GM19351 (cell line): ENCODE results near the gene ORC5.
"Not testable (repeated sequence)": the region's sequence is repeated elsewhere in the genome, so short reads cannot be mapped to it uniquely, and the experiment has no call there.

Source experiments
- ATAC-seq: cut with Tn5 transposase; IDR thresholded peaks from one replicate; pipeline ENCODE4 v1.9.1; 2021; ENCODE audit warnings: mild to moderate bottlenecking, moderate library complexity; ENCODE audit not compliant: unreplicated experiment

ORC5 gene

GRCh38 chr7:104196161-104196560, 11.7 kb downstream of the ORC5 start:
- no peak for ATAC-seq

DNA sequence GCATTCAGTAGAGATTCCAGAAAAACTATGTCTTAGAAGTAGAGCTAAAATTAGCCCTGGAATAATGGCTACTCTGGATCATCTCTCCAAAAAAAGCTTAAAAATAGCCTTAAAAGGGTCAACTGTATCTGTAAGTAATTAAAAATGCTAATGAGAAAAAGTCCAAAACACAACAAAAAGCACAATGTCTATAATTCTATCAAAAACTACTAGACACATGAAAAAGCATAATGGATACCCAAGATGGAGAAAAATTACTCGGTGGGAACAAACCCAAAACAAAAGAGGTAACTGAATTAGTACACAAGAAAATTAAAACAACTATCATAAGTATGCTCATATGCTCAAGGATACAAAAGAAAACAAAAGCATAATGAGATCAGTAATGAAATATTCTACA, 15.4 kb downstream of the ORC5 start:
- no peak for ATAC-seq

GRCh38 chr7:104185346-104185745, 22.5 kb downstream of the ORC5 start:
- no peak for ATAC-seq

DNA sequence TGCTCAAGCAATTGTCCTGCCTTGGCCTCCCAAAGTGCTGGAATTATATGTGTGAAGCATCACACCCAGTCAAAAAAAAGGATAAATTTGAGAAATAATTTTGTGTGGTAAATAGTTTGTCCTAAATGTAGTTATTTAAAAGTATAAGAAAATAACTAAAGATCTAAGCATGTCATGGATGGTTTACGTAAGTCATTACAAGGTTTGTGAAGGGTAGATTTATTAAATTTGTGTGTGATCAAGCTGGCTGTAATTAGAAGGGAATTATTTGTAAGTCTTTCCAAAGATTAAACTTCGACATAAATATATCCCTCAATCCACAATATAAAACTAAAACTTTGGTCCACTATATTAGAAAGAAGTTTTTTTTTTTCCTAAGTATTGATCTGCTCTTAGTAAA, 28.6 kb downstream of the ORC5 start:
- ATAC-seq, result no peak

DNA sequence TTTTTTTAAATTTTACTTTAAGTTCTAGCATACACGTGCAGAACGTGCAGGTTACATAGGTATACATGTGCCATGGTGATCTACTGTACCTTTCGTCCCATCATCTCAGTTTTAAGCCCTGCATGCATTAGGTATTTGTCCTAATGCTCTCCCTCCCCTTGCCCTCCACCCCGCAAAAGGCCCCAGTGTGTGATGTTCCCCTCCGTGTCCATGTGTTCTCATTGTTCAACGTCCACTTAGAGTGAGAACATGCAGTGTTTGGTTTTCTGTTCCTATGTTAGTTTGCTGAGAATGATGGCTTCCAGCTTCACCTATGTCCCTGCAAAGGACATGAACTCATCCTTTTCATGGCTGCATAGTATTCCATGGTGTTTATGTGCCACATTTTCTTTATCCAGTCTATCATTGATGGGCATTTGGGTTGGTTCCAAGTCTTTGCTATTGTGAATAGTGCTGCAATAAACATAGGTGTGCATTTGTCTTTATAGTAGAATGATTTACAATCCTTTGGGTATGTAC, 30.2 kb downstream of the ORC5 start:
- not testable (repeated sequence) for ATAC-seq

DNA sequence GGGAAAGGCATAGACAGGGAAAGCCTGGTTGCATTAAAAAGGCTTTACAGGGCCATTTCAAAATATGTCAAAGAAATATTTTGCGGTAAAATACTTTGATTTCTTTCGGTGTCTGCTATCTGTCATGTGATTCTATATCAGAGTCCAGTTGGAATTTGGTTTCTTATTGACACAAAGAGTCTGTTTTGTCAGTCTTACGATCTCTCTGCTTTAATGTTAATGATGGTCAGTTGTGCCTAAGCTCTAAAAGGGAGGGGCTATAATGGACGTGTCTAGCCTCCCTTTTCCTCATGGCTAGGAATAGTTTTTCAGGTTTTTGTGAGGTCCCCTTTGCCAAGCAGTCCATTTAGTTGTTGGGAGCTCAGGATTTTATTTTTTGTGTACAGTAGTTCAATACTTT, 31.5 kb downstream of the ORC5 start:
- ATAC-seq, result no peak

DNA sequence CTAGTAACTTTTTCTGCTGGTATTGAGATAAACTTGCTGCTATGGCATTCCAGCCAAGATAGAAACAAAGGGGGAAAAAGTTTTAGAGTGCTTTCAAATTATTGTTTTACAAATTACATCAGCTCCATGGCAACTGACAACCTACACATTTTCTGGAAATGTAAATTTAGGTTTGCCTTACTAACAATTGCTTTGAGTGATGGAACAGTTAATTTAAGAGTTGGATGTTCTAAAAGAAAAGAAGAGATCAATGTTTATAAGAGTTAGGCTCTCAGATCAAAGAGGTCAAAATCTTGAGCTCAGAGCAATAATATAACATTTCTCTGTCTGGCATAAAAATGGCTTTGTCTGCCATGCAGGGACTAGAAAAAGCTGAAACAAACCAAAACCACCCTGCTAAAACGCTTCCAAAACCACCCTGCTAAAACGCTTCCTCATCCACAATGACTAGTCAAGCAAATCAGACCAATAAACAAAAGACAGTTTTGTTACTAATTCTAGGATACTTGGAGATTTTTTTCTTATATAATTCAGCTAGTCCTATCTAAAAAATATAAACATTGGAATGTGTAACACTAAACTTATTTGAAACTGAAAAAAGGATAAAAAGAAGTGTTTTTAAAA, 32.3 kb downstream of the ORC5 start:
- no peak for ATAC-seq

DNA sequence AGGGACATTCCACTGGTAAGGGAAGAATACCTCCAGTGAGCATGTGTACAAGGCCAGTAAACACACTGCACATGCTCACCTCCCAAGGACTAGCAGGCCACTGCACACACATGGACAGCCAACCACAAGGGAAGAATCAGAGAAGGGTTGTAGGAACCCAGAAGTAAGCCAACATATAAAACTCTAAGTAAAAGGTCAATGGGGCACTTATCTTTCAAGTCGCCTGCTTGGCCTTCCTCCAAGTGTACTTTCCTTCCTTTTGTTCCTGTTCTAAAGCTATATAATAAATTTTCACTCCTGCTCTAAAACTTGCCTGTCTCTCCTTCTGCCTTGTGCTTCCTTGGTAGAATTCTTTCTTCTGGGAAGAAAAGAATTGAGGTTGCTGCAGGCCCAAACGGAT, 33.0 kb downstream of the ORC5 start:
- no peak for ATAC-seq

DNA sequence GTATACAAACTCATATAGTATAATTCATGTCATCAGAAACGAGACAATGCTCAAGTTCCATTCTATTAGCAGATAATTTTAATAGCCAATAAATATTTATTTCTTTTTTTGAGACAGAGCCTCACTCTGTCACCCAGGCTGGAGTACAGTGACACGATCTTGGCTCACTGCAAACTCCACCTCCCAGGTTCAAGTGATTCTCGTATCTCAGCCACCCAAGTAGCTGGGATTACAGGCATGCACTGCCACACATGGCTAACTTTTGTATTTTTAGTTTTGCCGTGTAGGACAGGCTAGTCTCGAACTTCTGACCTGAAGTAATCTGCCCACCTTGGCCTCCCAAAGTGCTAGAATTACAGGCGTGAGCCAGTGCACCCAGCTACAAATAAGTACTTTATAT, 45.7 kb downstream of the ORC5 start:
- no peak for ATAC-seq

GRCh38 chr7:104161244-104161643, 46.6 kb downstream of the ORC5 start:
- no peak for ATAC-seq

- ATAC-seq, result no peak
Measured at GRCh38 chr7:104160375-104160774, 47.4 kb downstream of the ORC5 start.

DNA sequence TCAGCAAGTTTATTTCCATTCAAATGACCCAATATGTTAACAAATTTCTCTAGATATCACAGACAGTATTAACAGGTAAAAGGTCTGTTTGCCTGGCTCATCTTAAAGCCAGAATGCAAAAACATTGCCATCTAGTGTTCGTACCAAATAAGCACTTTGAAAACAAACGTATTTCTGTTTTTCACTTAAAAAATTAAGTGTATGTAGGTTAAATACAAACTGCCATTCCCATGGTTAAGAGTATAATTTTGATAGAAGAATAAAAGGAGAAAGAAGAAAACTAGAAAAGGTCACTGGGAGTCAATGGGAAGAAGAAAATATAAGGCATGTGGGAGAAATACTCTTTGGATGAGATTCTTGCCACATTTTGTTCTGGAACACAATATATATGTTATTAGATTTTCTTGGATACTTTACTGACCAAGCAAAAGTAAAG, 51.0 kb downstream of the ORC5 start:
- ATAC-seq, result no peak

- ATAC-seq, result no peak
Measured at GRCh38 chr7:104153287-104153686, 54.5 kb downstream of the ORC5 start.

DNA sequence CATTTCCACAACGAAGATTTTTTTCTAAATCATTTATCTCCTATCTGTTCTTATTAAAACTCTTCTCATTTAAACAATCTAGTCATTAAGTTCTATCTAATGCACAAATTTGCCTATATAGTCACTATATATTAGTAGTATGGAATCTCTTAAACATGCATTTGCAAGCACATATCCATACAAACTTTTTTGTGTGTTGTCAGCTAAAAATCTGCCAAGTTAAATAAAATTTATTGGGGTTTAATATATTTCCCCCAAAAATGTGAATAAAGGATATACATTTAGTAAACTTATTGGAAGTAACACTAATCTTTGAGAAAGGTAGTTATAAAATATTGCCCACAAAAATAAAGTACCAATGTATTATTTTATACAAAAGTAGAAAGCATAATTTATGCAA, 55.3 kb downstream of the ORC5 start:
- no peak for ATAC-seq

- no peak for ATAC-seq
Measured at GRCh38 chr7:104150470-104150869, 57.3 kb downstream of the ORC5 start.

- ATAC-seq, result no peak
Measured at GRCh38 chr7:104149822-104150221, 58.0 kb downstream of the ORC5 start.

GRCh38 chr7:104142147-104142546, 65.7 kb downstream of the ORC5 start:
- ATAC-seq, result no peak

DNA sequence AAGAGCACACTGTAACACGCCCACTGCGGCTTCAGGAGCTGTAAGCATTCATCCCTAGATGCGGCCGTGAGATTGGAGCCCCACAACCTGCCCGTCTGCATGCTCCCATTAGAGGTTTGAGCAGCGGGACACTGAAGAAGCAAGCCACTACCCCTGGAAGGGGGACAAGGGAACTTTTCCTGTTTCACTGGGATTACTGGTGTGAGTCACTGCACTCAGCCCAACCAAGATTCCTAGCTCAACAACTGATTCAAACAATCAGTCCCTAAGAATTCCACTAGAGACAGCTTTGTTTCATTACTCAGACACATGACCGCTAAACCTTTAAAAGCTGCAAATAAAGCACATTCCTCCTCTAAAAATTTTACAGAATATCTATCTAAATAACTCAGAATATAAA, 69.8 kb downstream of the ORC5 start:
- no peak for ATAC-seq

GRCh38 chr7:104137511-104137910, 70.3 kb downstream of the ORC5 start:
- no peak for ATAC-seq

GRCh38 chr7:104136981-104137380, 70.8 kb downstream of the ORC5 start:
- ATAC-seq, result no peak

DNA sequence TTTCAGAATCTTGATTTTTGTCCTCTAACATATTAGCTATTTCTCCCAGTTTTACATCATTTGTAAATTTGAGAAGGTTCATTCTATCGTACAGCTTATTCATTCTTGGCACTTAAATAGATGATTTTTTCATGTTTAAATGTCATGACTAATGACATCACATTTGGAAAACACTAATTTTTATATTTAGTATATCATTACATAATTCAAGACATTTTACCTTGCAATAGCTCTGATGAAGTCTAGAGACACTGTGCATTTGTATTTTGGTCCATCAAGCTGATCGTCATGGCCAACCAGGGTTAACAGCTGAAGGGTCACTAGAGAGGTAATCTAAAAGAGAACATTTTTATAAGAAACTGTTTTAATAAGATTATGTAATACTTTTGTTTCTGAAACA, 71.3 kb downstream of the ORC5 start:
- ATAC-seq, result no peak

- no peak for ATAC-seq
Measured at GRCh38 chr7:104135760-104136558, 71.9 kb downstream of the ORC5 start.
